ENCODE results near the gene ORC6. TPM values are rescaled to one million over a fixed set of nuclear protein-coding genes. Genes with fewer than 3 reads are reported as not detected.
A peak's percentile ranks its signal among the peaks of the same experiment; 100 is the strongest.
"Not testable (repeated sequence)": the region's sequence is repeated elsewhere in the genome, so short reads cannot be mapped to it uniquely, and the experiment has no call there.

Gene ORC6
- total RNA-seq, 4 donors from 2014 or later = 1.9 to 9.1 (median 5.1) TPM

- no peak overlapping the region for H3K4me3 ChIP-seq
- no peaks in the 10 kb centered on the region for H3K4me1 ChIP-seq
- H3K27me3 ChIP-seq = no peaks in the 10 kb centered on the region
- H3K9me3 ChIP-seq = no peaks in the 10 kb centered on the region
- no peaks in the 10 kb centered on the region for H3K36me3 ChIP-seq
- TF ChIP-seq, protein P1, sequence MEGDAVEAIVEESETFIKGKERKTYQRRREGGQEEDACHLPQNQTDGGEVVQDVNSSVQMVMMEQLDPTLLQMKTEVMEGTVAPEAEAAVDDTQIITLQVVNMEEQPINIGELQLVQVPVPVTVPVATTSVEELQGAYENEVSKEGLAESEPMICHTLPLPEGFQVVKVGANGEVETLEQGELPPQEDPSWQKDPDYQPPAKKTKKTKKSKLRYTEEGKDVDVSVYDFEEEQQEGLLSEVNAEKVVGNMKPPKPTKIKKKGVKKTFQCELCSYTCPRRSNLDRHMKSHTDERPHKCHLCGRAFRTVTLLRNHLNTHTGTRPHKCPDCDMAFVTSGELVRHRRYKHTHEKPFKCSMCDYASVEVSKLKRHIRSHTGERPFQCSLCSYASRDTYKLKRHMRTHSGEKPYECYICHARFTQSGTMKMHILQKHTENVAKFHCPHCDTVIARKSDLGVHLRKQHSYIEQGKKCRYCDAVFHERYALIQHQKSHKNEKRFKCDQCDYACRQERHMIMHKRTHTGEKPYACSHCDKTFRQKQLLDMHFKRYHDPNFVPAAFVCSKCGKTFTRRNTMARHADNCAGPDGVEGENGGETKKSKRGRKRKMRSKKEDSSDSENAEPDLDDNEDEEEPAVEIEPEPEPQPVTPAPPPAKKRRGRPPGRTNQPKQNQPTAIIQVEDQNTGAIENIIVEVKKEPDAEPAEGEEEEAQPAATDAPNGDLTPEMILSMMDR (IDR thresholded peaks at IDR 0.05) = no peak
- no peak overlapping the region for H3K27ac ChIP-seq
- no peak for DNase-seq
These were observed 38.2 kb upstream of the ORC6 start for GRCh38 chr16:46651305-46651704.

DNA sequence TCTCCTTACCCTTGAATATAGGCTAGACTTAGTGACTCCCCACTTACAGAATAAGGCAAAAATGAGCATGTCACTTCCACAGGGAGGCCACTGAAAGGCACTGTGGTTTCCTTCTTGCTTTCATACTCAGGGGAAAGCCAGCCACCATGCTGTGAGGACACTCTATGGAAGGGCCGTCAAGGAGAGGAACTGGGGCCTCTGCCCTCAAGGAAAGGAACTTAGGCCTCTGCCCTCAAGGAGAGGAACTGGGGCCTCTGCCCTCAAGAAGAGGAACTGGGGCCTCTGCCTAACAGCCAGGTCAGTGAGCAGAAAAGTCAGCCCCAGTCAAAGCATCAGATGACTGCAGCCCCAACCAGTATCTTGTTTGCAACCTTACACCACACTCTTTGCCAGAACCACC is 30.5 kb upstream of the ORC6 start:
- H3K4me3 ChIP-seq = no peak overlapping the region
- H3K27ac ChIP-seq = no peak overlapping the region
- TF ChIP-seq, protein P1 (IDR thresholded peaks at IDR 0.05) = no peak
- no peak for TF ChIP-seq POLR2A (IDR thresholded peaks at IDR 0.05)
- peak in 2 of 3 donors; percentile 34 to 52 for DNase-seq
- peaks cover 0 to 52% (median 0%) of the 10 kb centered on the region in 3 donors for H3K36me3 ChIP-seq
- no peaks in the 10 kb centered on the region for H3K27me3 ChIP-seq
- peaks cover 0 to 3% (median 0%) of the 10 kb centered on the region in 4 donors for H3K4me1 ChIP-seq
- H3K9me3 ChIP-seq = no peaks in the 10 kb centered on the region

GRCh38 chr16:46662123-46662522 is 27.3 kb upstream of the ORC6 start:
- Histone ChIP-seq H3K27me3 (no peaks in the 10 kb centered on the region), H3K36me3 (peaks cover 0 to 81% (median 0%) of the 10 kb centered on the region in 3 donors), H3K4me3 (no peak overlapping the region), H3K27ac (no peak overlapping the region), H3K9me3 (no peaks in the 10 kb centered on the region), H3K4me1 (peaks cover 0 to 3% (median 0%) of the 10 kb centered on the region in 4 donors)
- no peak for DNase-seq
- no peak for TF ChIP-seq POLR2A (IDR thresholded peaks at IDR 0.05)
- TF ChIP-seq, protein P1 (IDR thresholded peaks at IDR 0.05) = no peak

GRCh38 chr16:46673320-46674013 is 16.0 kb upstream of the ORC6 start:
- Histone ChIP-seq H3K27ac (no peak overlapping the region), H3K4me3 (no peak overlapping the region), H3K9me3 (no peaks in the 10 kb centered on the region), H3K27me3 (no peaks in the 10 kb centered on the region), H3K36me3 (peaks cover 0 to 92% (median 3%) of the 10 kb centered on the region in 3 donors), H3K4me1 (peaks cover 0 to 4% (median 0%) of the 10 kb centered on the region in 4 donors)
- DNase-seq = peak in 2 of 3 donors; percentile 46 to 82
- TF ChIP-seq POLR2A (IDR thresholded peaks at IDR 0.05) = no peak
- TF ChIP-seq, protein P1 (IDR thresholded peaks at IDR 0.05) = peak; percentile 66 to 92 (median 88)

GRCh38 chr16:46677943-46678342 is 11.5 kb upstream of the ORC6 start:
- H3K27me3 ChIP-seq, H3K9me3 ChIP-seq, DNase-seq, H3K4me3 ChIP-seq, H3K4me1 ChIP-seq, H3K27ac ChIP-seq: not testable (repeated sequence)
- H3K36me3 ChIP-seq = peaks cover 0 to 67% (median 0%) of the 10 kb centered on the region in 3 donors

DNA sequence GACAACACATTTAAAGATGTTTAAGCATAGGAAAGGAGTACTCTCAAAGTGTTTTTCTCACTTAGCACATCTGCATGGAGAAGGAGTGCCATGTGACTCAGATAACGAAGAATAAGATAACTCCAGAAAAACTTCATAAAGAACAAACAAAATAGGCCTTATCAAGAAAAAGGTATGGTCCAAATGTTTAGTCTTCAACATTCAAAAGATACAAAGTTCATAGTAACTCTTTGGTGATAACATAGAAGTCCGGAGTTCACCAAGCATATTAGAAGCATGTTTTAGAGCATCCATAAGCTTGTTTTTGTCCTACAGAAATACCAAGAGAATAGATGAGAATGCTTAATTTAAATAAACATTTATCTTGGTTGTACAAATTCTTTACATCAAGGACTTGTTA is 7.6 kb upstream of the ORC6 start:
- DNase-seq, H3K9me3 ChIP-seq, H3K4me3 ChIP-seq, H3K27ac ChIP-seq, H3K27me3 ChIP-seq: not testable (repeated sequence)
- Histone ChIP-seq H3K4me1 (peaks cover 0 to 19% (median 7%) of the 10 kb centered on the region in 4 donors), H3K36me3 (peaks cover 0 to 30% (median 0%) of the 10 kb centered on the region in 3 donors)
